ENCODE data around the gene C1orf232. TPM values are rescaled to one million over a fixed set of nuclear protein-coding genes. Genes with fewer than 3 reads are reported as not detected.

C1orf232 gene
- total and polyA plus RNA-seq, 9 of the 15 experiments (the other 6 are each of a cell fraction or from before 2014, with no cell fraction given) = not detected

DNA sequence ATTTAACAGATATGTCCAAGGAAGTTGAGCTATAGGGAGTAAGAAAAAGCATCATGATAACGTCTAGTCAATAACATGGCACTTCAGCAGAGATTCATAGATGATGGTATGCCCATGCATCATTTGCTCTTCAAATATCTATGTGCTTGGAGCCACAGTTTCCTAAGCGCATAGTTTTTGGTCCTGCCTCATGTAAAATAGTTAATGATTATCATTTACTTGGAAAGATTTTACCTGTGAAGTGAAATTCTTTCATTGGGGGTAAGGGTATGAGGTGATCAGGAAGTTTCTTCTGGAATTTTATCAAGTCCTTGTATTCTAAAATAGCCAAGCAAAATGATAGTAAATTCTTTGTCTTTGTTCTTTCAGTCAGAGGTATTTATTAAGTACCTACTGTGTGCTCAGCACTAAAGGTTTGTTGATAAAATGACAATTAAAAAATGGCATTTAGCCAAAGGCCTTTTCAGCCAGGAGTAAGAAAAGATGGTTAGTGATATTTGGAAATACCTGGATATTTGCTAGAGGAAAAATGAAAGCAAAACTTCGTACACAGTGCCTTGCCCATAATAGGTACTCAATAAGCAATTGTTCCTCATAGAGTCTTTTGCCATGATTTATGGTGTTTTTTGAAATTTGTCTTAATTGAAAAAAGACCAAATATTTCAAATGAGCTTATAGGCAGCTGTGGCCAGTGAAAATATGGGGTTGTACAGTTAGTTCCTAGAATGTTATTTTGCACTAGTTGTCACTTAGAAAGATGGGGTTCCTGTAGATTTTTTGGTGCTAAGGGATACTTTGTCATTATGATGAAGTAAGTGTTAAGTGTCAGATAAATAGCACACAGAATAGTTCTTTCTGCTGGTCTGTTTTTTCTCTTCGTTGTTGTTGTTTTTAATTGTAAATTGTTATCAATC lies 44.1 kb downstream of the C1orf232 start (continued):
- TF ChIP-seq, protein P1, sequence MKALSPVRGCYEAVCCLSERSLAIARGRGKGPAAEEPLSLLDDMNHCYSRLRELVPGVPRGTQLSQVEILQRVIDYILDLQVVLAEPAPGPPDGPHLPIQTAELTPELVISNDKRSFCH (CRISPR knock-in tag; IDR thresholded peaks at IDR 0.05) = no peak
- TF ChIP-seq, protein P1 (tag; IDR thresholded peaks at IDR 0.05) = no peak
- TF ChIP-seq, protein P2, sequence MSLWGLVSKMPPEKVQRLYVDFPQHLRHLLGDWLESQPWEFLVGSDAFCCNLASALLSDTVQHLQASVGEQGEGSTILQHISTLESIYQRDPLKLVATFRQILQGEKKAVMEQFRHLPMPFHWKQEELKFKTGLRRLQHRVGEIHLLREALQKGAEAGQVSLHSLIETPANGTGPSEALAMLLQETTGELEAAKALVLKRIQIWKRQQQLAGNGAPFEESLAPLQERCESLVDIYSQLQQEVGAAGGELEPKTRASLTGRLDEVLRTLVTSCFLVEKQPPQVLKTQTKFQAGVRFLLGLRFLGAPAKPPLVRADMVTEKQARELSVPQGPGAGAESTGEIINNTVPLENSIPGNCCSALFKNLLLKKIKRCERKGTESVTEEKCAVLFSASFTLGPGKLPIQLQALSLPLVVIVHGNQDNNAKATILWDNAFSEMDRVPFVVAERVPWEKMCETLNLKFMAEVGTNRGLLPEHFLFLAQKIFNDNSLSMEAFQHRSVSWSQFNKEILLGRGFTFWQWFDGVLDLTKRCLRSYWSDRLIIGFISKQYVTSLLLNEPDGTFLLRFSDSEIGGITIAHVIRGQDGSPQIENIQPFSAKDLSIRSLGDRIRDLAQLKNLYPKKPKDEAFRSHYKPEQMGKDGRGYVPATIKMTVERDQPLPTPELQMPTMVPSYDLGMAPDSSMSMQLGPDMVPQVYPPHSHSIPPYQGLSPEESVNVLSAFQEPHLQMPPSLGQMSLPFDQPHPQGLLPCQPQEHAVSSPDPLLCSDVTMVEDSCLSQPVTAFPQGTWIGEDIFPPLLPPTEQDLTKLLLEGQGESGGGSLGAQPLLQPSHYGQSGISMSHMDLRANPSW (CRISPR knock-in tag; IDR thresholded peaks at IDR 0.05) = no peak
- TF ChIP-seq, protein P3, sequence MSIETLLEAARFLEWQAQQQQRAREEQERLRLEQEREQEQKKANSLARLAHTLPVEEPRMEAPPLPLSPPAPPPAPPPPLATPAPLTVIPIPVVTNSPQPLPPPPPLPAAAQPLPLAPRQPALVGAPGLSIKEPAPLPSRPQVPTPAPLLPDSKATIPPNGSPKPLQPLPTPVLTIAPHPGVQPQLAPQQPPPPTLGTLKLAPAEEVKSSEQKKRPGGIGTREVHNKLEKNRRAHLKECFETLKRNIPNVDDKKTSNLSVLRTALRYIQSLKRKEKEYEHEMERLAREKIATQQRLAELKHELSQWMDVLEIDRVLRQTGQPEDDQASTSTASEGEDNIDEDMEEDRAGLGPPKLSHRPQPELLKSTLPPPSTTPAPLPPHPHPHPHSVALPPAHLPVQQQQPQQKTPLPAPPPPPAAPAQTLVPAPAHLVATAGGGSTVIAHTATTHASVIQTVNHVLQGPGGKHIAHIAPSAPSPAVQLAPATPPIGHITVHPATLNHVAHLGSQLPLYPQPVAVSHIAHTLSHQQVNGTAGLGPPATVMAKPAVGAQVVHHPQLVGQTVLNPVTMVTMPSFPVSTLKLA (conservative IDR thresholded peaks at IDR 0.05) = no peak; a peak in 1 of 4 replicates
- TF ChIP-seq, protein P4, sequence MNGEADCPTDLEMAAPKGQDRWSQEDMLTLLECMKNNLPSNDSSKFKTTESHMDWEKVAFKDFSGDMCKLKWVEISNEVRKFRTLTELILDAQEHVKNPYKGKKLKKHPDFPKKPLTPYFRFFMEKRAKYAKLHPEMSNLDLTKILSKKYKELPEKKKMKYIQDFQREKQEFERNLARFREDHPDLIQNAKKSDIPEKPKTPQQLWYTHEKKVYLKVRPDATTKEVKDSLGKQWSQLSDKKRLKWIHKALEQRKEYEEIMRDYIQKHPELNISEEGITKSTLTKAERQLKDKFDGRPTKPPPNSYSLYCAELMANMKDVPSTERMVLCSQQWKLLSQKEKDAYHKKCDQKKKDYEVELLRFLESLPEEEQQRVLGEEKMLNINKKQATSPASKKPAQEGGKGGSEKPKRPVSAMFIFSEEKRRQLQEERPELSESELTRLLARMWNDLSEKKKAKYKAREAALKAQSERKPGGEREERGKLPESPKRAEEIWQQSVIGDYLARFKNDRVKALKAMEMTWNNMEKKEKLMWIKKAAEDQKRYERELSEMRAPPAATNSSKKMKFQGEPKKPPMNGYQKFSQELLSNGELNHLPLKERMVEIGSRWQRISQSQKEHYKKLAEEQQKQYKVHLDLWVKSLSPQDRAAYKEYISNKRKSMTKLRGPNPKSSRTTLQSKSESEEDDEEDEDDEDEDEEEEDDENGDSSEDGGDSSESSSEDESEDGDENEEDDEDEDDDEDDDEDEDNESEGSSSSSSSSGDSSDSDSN (IDR thresholded peaks at IDR 0.05; ENCODE audit: borderline replicate concordance in 1 of 2, low read depth in 2 of 2, low read length in 2 of 2) = no peak
- TF ChIP-seq, protein P5, sequence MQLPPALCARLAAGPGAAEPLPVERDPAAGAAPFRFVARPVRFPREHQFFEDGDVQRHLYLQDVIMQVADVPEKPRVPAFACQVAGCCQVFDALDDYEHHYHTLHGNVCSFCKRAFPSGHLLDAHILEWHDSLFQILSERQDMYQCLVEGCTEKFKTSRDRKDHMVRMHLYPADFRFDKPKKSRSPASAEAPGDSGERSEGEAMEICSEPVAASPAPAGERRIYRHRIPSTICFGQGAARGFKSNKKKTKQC (CRISPR knock-in tag; IDR thresholded peaks at IDR 0.05) = no peak
- TF ChIP-seq TARDBP (IDR thresholded peaks at IDR 0.05) (no peak), NFXL1 (CRISPR knock-in tag; IDR thresholded peaks at IDR 0.05) (peak; percentile 67; the same call in 1 of the 2 replicates), HCFC1 (IDR thresholded peaks at IDR 0.05; ENCODE audit: low read depth, low read length) (no peak), HIVEP1 (CRISPR knock-in tag; IDR thresholded peaks at IDR 0.05) (peak; percentile 74; the same call in 1 of the 2 replicates)
- TF ChIP-seq, protein P6, sequence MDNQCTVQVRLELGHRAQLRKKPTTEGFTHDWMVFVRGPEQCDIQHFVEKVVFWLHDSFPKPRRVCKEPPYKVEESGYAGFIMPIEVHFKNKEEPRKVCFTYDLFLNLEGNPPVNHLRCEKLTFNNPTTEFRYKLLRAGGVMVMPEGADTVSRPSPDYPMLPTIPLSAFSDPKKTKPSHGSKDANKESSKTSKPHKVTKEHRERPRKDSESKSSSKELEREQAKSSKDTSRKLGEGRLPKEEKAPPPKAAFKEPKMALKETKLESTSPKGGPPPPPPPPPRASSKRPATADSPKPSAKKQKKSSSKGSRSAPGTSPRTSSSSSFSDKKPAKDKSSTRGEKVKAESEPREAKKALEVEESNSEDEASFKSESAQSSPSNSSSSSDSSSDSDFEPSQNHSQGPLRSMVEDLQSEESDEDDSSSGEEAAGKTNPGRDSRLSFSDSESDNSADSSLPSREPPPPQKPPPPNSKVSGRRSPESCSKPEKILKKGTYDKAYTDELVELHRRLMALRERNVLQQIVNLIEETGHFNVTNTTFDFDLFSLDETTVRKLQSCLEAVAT (IDR thresholded peaks at IDR 0.05) = 0 out of 4 replicates have a peak, but pooled peaks of 1 of the 2 experiments have one; percentile 15
- TF ChIP-seq, protein P7, sequence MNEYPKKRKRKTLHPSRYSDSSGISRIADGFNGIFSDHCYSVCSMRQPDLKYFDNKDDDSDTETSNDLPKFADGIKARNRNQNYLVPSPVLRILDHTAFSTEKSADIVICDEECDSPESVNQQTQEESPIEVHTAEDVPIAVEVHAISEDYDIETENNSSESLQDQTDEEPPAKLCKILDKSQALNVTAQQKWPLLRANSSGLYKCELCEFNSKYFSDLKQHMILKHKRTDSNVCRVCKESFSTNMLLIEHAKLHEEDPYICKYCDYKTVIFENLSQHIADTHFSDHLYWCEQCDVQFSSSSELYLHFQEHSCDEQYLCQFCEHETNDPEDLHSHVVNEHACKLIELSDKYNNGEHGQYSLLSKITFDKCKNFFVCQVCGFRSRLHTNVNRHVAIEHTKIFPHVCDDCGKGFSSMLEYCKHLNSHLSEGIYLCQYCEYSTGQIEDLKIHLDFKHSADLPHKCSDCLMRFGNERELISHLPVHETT (CRISPR knock-in tag; conservative IDR thresholded peaks at IDR 0.05 in 1 of 2, IDR thresholded peaks at IDR 0.05 in 1 of 2) = no peak; a peak in 1 of 4 replicates
